Measurements from ENCODE around the gene C6.
A peak's percentile ranks its signal among the peaks of the same experiment; 100 is the strongest.
"Not testable (repeated sequence)": the region's sequence is repeated elsewhere in the genome, so short reads cannot be mapped to it uniquely, and the experiment has no call there.

Gene C6

GRCh38 chr5:41199660-41200059 is 13.7 kb downstream of the C6 start:
- DNase-seq (ENCODE audit: low spot score): no peak

GRCh38 chr5:41196197-41196596 is 17.1 kb downstream of the C6 start:
- DNase-seq (ENCODE audit: low spot score): no peak

- DNase-seq (ENCODE audit: low spot score): no peak
Observed at GRCh38 chr5:41195228-41195627, 18.1 kb downstream of the C6 start.

- DNase-seq (ENCODE audit: low spot score): no peak
Observed at GRCh38 chr5:41194339-41194738, 19.0 kb downstream of the C6 start.

GRCh38 chr5:41193456-41194205 is 19.7 kb downstream of the C6 start:
- DNase-seq (ENCODE audit: low spot score): no peak

- DNase-seq (ENCODE audit: low spot score): no peak
Observed at GRCh38 chr5:41191249-41191648, 22.1 kb downstream of the C6 start.

- DNase-seq (ENCODE audit: low spot score): no peak
Observed at GRCh38 chr5:41186143-41186542, 27.2 kb downstream of the C6 start.

- DNase-seq (ENCODE audit: low spot score): not testable (repeated sequence)
Observed at GRCh38 chr5:41183331-41183730, 30.0 kb downstream of the C6 start.

GRCh38 chr5:41182666-41183065 is 30.7 kb downstream of the C6 start:
- no peak for DNase-seq (ENCODE audit: low spot score)

GRCh38 chr5:41181691-41182564 is 31.4 kb downstream of the C6 start:
- peak; percentile 39 for DNase-seq (ENCODE audit: low spot score)

GRCh38 chr5:41176952-41177351 is 36.4 kb downstream of the C6 start:
- DNase-seq (ENCODE audit: low spot score): no peak

- DNase-seq (ENCODE audit: low spot score): no peak
Observed at GRCh38 chr5:41172012-41172411, 41.3 kb downstream of the C6 start.

GRCh38 chr5:41161271-41161670 is 52.1 kb downstream of the C6 start:
- no peak for DNase-seq (ENCODE audit: low spot score)

GRCh38 chr5:41157272-41157894 is 55.9 kb downstream of the C6 start:
- no peak for DNase-seq (ENCODE audit: low spot score)

- DNase-seq (ENCODE audit: low spot score): no peak
Observed at GRCh38 chr5:41156739-41157138, 56.6 kb downstream of the C6 start.

GRCh38 chr5:41154491-41154890 is 58.8 kb downstream of the C6 start:
- no peak for DNase-seq (ENCODE audit: low spot score)

- no peak for DNase-seq (ENCODE audit: low spot score)
Observed at GRCh38 chr5:41151564-41151963, 61.8 kb downstream of the C6 start.

- DNase-seq (ENCODE audit: low spot score): no peak
Observed at GRCh38 chr5:41148448-41148847, 64.9 kb downstream of the C6 start.

GRCh38 chr5:41145306-41145705 is 68.0 kb downstream of the C6 start:
- no peak for DNase-seq (ENCODE audit: low spot score)

GRCh38 chr5:41143131-41143901 is 70.0 kb downstream of the C6 start:
- no peak for DNase-seq (ENCODE audit: low spot score)

GRCh38 chr5:41127967-41128690 is 85.2 kb downstream of the C6 start:
- no peak for DNase-seq (ENCODE audit: low spot score)
